ENCODE data around the gene SRP68.

Gene SRP68

GRCh38 chr17:76076765-76077583 lies 4.7 kb upstream of the SRP68 start:
- no peak overlapping the region for H2AFZ ChIP-seq (ENCODE audit: low read length)
- no peaks in the 10 kb centered on the region for H3K9me3 ChIP-seq (ENCODE audit: low read length)
- no peaks in the 10 kb centered on the region for H3K36me3 ChIP-seq (ENCODE audit: insufficient read depth, low read length)
- H3K4me1 ChIP-seq (ENCODE audit: insufficient read depth, low read length, severe bottlenecking), result no peaks in the 10 kb centered on the region
- no peaks in the 10 kb centered on the region for H3F3A ChIP-seq (ENCODE audit: insufficient read depth, low read length)
- no peaks in the 10 kb centered on the region for H3K9me2 ChIP-seq (ENCODE audit: low read depth, low read length)
- no peak overlapping the region for H3K4me3 ChIP-seq (ENCODE audit: low read depth, low read length, poor library complexity, severe bottlenecking)
- peaks cover 14% of the 10 kb centered on the region for H3K27me3 ChIP-seq (ENCODE audit: insufficient read depth, low read length)
- no peaks in the 10 kb centered on the region for H4K20me1 ChIP-seq (ENCODE audit: insufficient read depth, low read length)
- no peak overlapping the region for H3K27ac ChIP-seq (ENCODE audit: low read depth, low read length, poor library complexity, severe bottlenecking)
- H3K9ac ChIP-seq (ENCODE audit: low read length), result no peak overlapping the region
- H3K4me2 ChIP-seq (ENCODE audit: low read length), result peak overlapping the region; percentile 39; the same call in 1 of the 2 replicates
- TF ChIP-seq EZH2 (IDR thresholded peaks at IDR 0.05; ENCODE audit: borderline replicate concordance, low read length), result no peak
- TF ChIP-seq, protein P1, sequence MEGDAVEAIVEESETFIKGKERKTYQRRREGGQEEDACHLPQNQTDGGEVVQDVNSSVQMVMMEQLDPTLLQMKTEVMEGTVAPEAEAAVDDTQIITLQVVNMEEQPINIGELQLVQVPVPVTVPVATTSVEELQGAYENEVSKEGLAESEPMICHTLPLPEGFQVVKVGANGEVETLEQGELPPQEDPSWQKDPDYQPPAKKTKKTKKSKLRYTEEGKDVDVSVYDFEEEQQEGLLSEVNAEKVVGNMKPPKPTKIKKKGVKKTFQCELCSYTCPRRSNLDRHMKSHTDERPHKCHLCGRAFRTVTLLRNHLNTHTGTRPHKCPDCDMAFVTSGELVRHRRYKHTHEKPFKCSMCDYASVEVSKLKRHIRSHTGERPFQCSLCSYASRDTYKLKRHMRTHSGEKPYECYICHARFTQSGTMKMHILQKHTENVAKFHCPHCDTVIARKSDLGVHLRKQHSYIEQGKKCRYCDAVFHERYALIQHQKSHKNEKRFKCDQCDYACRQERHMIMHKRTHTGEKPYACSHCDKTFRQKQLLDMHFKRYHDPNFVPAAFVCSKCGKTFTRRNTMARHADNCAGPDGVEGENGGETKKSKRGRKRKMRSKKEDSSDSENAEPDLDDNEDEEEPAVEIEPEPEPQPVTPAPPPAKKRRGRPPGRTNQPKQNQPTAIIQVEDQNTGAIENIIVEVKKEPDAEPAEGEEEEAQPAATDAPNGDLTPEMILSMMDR (IDR thresholded peaks at IDR 0.05; ENCODE audit: low read length), result no peak
- no peaks in the 10 kb centered on the region for H3K79me2 ChIP-seq (ENCODE audit: insufficient read depth, low read length)

GRCh38 chr17:76076146-76076764 lies 3.9 kb upstream of the SRP68 start:
- no peaks in the 10 kb centered on the region for H3K36me3 ChIP-seq (ENCODE audit: insufficient read depth, low read length)
- H3K4me2 ChIP-seq (ENCODE audit: low read length), result peak overlapping the region; percentile 39; the same call in 1 of the 2 replicates
- H3K9me3 ChIP-seq (ENCODE audit: low read length), result no peaks in the 10 kb centered on the region
- TF ChIP-seq EZH2 (IDR thresholded peaks at IDR 0.05; ENCODE audit: borderline replicate concordance, low read length), result no peak
- TF ChIP-seq, protein P1 (IDR thresholded peaks at IDR 0.05; ENCODE audit: low read length), result no peak
- H3K4me3 ChIP-seq (ENCODE audit: low read depth, low read length, poor library complexity, severe bottlenecking), result no peak overlapping the region
- H3K9ac ChIP-seq (ENCODE audit: low read length), result no peak overlapping the region
- H3K79me2 ChIP-seq (ENCODE audit: insufficient read depth, low read length), result peaks cover 5% of the 10 kb centered on the region; the same call in 1 of the 2 replicates
- H3K27ac ChIP-seq (ENCODE audit: low read depth, low read length, poor library complexity, severe bottlenecking), result no peak overlapping the region
- no peaks in the 10 kb centered on the region for H3F3A ChIP-seq (ENCODE audit: insufficient read depth, low read length)
- peaks cover 14% of the 10 kb centered on the region for H3K27me3 ChIP-seq (ENCODE audit: insufficient read depth, low read length)
- no peaks in the 10 kb centered on the region for H3K9me2 ChIP-seq (ENCODE audit: low read depth, low read length)
- no peaks in the 10 kb centered on the region for H4K20me1 ChIP-seq (ENCODE audit: insufficient read depth, low read length)
- no peak overlapping the region for H2AFZ ChIP-seq (ENCODE audit: low read length)
- peaks cover 4% of the 10 kb centered on the region for H3K4me1 ChIP-seq (ENCODE audit: insufficient read depth, low read length, severe bottlenecking)

- Histone ChIP-seq H3K36me3 (ENCODE audit: insufficient read depth, low read length) (no peaks in the 10 kb centered on the region; the same call in 1 of the 2 replicates), H3F3A (ENCODE audit: insufficient read depth, low read length) (no peaks in the 10 kb centered on the region), H3K4me2 (ENCODE audit: low read length) (no peak overlapping the region), H3K9me2 (ENCODE audit: low read depth, low read length) (no peaks in the 10 kb centered on the region), H2AFZ (ENCODE audit: low read length) (no peak overlapping the region), H3K27me3 (ENCODE audit: insufficient read depth, low read length) (peaks cover 14% of the 10 kb centered on the region), H3K9me3 (ENCODE audit: low read length) (no peaks in the 10 kb centered on the region), H3K27ac (ENCODE audit: low read depth, low read length, poor library complexity, severe bottlenecking) (no peak overlapping the region), H3K4me3 (ENCODE audit: low read depth, low read length, poor library complexity, severe bottlenecking) (no peak overlapping the region), H4K20me1 (ENCODE audit: insufficient read depth, low read length) (no peaks in the 10 kb centered on the region), H3K4me1 (ENCODE audit: insufficient read depth, low read length, severe bottlenecking) (peaks cover 11% of the 10 kb centered on the region), H3K9ac (ENCODE audit: low read length) (no peak overlapping the region), H3K79me2 (ENCODE audit: insufficient read depth, low read length) (peaks cover 8% of the 10 kb centered on the region; the same call in 1 of the 2 replicates)
- no peak for TF ChIP-seq EZH2 (IDR thresholded peaks at IDR 0.05; ENCODE audit: borderline replicate concordance, low read length)
Observed at GRCh38 chr17:76075364-76076145, 3.2 kb upstream of the SRP68 start.
